Hematopoietic multipotent progenitor cell treated with erythropoietin and hydrocortisone succinate and interleukin-3 and kit ligand, for 8 days (in vitro differentiated cells): ENCODE results near the gene SPDYE17.
"Not testable (repeated sequence)": the region's sequence is repeated elsewhere in the genome, so short reads cannot be mapped to it uniquely, and the experiment has no call there.

Experiments
- DNase-seq: peaks from one replicate; pipeline ENCODE4 v3.0.0-alpha.2; 2015

The SPDYE17 gene, protein sequence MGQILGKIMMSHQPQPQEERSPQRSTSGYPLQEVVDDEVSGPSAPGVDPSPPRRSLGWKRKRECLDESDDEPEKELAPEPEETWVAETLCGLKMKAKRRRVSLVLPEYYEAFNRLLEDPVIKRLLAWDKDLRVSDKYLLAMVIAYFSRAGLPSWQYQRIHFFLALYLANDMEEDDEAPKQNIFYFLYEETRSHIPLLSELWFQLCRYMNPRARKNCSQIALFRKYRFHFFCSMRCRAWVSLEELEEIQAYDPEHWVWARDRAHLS

GRCh38 chr7:77032261-77032660 is at the start of gene SPDYE17:
SPDYE17 (minus strand) TSS chr7:77032361; CDS start chr7:77030570, 1,791 bp downstream.
- DNase-seq = not testable (repeated sequence)

DNA sequence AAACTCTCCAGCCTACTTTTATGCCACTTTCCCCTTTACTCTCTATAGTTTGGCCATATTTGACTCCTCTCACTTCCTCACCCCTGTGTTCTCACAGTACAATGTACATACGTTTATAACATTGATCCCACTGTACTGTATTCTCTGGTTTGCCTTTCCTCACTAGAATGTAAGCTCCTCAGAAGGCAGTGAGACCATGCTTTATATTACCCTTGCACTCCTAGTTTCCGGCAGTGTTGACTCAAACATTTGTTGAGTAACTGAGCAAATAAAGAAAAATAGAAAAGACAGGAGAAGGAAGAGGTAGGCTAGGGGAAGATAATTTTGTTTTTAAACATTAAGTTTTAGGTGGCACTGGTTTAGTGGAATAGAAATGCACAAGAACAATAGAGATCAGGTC is 48.1 kb upstream of the SPDYE17 start:
- DNase-seq = not testable (repeated sequence)

DNA sequence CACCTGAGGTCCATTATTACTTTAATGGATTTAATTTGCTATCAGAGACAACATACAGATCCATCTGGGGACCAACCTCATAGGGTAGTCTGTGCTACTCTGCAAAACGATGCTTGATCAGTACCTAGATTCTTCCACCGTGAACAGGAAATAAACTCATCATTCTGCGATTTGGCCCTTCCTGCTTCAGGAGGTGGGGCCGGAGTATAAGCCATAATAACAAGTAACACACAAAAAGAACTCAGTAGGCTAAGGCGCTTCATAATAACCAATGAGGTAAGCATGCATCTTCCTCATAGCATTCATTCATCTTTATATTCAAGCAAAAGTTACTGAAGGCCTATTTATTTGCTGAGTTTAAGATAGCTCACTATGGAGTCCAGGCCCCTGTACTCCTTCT is 47.5 kb upstream of the SPDYE17 start:
- not testable (repeated sequence) for DNase-seq

DNA sequence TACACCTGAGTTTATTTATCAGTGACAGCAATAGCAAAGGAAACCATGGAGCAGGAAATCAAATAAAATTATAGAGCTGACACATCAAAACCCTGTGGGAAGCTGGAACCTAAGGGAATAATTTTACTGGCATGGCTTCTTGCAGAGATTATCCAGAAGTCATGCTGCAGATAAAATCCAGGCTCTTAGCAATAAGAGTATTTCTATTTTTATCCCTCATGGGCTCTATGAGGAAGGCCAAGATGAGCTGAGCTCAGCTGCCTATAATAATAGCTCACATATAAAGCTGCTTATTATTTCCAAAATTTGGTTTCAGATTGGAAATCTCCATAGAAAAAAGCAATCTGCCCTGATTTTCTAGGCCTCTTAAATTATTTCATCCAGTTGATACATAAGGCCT is 47.0 kb upstream of the SPDYE17 start:
- not testable (repeated sequence) for DNase-seq

GRCh38 chr7:77077060-77077459 is 44.9 kb upstream of the SPDYE17 start:
- DNase-seq = not testable (repeated sequence)

DNA sequence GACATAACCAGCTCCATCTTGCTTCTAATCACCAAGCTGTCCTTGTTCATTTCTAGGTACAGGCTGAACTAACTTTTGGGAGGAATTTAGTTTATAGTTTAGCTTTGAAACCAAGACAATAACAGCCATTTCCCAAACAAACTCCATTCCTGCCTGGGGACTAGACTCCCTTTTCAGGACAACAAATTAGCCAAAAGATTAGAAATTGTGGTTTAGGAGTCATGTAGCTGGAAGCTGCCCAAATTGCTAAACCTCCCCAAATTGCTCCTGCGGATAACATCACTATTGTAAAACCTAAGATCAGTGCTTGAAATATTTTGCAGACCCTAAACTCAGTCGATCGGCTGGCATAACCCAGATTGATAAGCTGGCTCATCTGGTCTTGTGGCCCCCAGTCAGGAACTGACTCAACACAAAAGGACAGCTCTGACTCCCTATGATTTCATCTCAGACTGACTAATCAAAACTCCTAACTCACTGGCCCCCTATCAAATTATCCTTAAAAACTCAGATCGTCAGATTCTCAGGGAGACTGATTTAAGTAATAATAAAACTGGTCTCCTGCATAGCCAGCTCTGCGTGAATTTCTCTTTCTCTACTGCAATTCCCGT is 42.7 kb upstream of the SPDYE17 start:
- not testable (repeated sequence) for DNase-seq

GRCh38 chr7:77071108-77071507 is 38.9 kb upstream of the SPDYE17 start:
- not testable (repeated sequence) for DNase-seq

- DNase-seq = not testable (repeated sequence)
Measured at GRCh38 chr7:77065869-77066268, 33.7 kb upstream of the SPDYE17 start.

- not testable (repeated sequence) for DNase-seq
Measured at GRCh38 chr7:77063732-77064131, 31.6 kb upstream of the SPDYE17 start.

GRCh38 chr7:77062557-77062956 is 30.4 kb upstream of the SPDYE17 start, which contains the start of gene SPDYE18:
SPDYE18 (minus strand) TSS chr7:77062558; CDS start chr7:77060512, 2,046 bp downstream.
- DNase-seq = not testable (repeated sequence)

- not testable (repeated sequence) for DNase-seq
Measured at GRCh38 chr7:77026349-77026748, 5.8 kb downstream of the SPDYE17 start.

- not testable (repeated sequence) for DNase-seq
Measured at GRCh38 chr7:77010074-77010680, 22.0 kb downstream of the SPDYE17 start.

DNA sequence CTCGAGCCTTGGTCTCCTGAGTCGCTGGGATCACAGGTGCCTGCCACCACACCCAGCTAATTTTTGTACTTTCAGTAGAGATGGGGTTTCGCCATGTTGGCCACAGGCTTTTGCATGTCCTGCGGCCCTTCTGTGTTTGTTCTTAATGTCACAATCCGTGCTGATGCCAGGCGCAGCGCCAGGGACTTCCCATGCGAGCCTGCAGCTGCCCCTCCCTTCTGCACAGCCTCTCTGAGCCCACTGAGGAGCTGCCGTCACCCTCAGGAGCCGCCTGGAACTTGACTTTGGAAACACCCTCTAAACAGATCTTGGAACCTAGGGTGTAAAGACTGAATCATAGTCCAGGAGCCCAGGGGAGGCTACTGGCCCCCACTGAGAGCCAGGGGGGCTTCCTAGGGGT is 24.2 kb downstream of the SPDYE17 start:
- not testable (repeated sequence) for DNase-seq

DNA sequence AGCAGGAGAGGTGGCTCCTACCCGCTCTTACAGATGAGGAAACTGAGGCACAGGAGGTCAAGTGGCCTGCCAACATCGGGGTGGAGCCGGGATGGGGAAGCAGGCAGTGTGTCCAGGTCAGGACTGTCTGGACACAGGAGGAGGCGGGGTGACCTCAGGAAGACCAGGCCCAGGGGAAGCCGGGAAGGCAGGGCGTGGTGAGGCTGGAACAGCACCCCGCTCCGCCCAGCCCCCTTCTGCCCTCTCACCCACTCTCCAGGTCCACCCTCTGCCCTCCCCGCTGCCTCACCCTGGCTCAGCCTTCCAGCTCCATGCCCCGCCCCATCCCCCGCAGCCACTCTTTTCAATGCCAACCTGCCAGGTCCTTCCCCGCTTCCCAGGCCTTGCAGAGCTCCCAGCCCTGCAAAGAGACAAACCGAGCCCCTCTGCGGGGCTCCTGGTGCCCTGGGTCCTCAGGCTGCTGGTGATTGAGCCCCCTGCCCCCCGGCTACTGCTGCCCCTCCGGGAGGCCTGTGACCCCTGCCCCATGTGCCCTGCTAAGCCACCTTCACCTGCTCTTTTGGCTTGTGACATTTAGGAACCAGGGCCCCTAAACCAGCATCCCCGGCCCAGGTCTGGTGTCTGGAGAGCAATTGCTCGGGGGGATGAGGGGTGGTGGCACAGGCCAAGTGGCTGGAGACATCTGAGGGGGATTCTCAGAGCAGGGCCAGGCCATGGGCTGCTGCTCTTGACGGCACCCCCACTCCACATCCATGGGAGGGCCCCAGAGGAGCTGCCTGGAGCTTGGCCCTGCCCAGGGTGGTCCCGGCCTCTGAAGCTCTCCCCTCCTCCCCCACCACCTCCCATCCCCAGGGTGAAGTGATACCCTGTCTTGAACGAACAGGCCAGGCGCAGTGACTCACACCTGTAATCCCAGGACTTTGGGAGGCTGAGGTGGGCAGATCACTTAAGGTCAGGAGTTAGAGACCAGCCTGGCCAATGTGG is 25.7 kb downstream of the SPDYE17 start:
- DNase-seq = not testable (repeated sequence)

GRCh38 chr7:77005461-77006057 is 26.6 kb downstream of the SPDYE17 start:
- DNase-seq = not testable (repeated sequence)

DNA sequence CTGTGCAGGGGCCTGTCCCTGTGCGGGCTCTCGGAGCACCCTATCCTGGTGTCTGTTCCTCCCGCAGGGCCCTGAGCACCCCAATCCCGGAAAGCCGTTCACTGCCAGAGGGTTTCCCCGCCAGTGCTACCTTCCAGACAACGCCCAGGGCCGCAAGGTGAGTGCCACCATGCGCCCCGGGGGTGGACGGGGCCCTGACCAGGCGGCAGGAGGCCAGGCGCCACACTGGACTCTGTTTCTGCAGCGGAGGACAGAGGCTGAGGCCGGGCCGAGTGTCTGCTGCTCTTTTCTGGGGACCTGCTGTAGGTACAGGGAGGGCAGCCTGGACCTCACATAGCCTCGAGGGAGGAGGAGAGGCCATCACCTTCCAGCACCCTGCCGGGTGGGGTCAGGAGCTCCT is 28.0 kb downstream of the SPDYE17 start:
- DNase-seq = not testable (repeated sequence)

GRCh38 chr7:77003241-77003640 is 28.9 kb downstream of the SPDYE17 start:
- DNase-seq = not testable (repeated sequence)

DNA sequence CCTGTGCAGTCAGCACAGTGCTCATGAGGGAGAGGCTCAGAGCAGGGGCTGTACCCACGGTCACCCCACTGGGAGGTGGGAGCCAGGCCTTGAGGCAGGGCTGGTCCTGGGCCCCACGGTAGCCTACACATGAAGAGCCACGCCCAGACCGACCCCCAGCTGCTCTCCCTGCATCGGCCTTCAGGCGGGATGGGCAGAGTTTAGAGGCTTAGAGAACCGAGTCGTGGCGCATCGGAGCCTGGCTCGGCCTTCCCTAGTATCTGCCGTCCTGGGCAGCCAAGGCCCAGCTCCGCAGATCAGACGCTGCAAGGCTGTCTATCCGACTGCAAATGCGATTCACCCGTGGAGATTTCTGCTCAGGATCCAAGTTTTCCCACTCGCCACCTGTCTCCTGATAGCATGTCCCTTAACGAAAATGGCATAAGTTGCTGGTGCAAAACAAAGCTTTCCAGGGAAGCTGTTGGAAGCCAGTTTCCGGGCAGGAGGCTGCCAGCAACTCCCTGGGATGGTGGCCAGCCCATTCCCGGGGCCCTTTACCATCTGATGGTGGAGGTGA is 29.4 kb downstream of the SPDYE17 start:
- not testable (repeated sequence) for DNase-seq

DNA sequence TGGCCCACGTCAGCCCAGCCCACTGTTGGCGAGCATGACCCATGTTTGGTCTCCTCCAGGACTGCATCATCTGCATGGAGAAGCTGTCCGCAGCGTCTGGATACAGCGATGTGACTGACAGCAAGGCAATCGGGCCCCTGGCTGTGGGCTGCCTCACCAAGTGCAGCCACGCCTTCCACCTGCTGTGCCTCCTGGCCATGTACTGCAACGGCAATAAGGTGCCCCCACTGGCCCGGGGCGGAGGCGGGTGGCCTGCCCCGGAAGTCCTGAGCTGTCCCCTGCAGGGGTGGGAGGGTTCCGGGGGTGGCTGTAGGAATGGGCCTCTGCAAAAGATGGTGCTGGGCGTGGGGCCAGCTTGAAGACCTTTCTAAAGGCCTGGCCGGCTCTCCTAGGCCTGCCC is 30.1 kb downstream of the SPDYE17 start:
- not testable (repeated sequence) for DNase-seq

GRCh38 chr7:76999474-77000107 is 32.6 kb downstream of the SPDYE17 start:
- DNase-seq = not testable (repeated sequence)

- DNase-seq = peak; percentile 0
Measured at GRCh38 chr7:76998764-76999450, 33.3 kb downstream of the SPDYE17 start.
